ENCODE measurements around the gene RABGAP1L. TPM values are rescaled to one million over a fixed set of nuclear protein-coding genes. Genes with fewer than 3 reads are reported as not detected.

RABGAP1L gene
- total RNA-seq, 6 donors from 2014 or later = 41.3 to 229 (median 85.3) TPM

- no peak for DNase-seq
- Histone ChIP-seq H3K4me3 (no peak overlapping the region), H3K27me3 (no peaks in the 10 kb centered on the region), H3K27ac (no peak overlapping the region), H3K4me1 (peaks cover 21 to 39% (median 29%) of the 10 kb centered on the region in 4 donors), H3K36me3 (peaks cover 1 to 36% (median 8%) of the 10 kb centered on the region in 4 donors), H3K9me3 (no peaks in the 10 kb centered on the region)
- WGBS, 2 donors = 70 to 75% methylated on average over 2 of the region's 2 CpGs
- TF ChIP-seq POLR2AphosphoS5 (IDR thresholded peaks at IDR 0.05) (no peak), POLR2A (IDR thresholded peaks at IDR 0.05) (no peak), CTCF (IDR thresholded peaks at IDR 0.05) (no peak), EP300 (IDR thresholded peaks at IDR 0.05) (no peak)
- no peak for ATAC-seq (ENCODE audit: low FRiP score in 2 of 2)
Observed at GRCh38 chr1:175003521-175003920, 844.2 kb downstream of the RABGAP1L start.

- DNase-seq (no peak), ATAC-seq (ENCODE audit: low FRiP score in 2 of 2) (no peak)
- Histone ChIP-seq H3K36me3 (peaks cover 6 to 52% (median 15%) of the 10 kb centered on the region in 4 donors), H3K27ac (no peak overlapping the region), H3K9me3 (no peaks in the 10 kb centered on the region), H3K4me1 (peaks cover 25 to 39% (median 25%) of the 10 kb centered on the region in 4 donors), H3K4me3 (no peak overlapping the region), H3K27me3 (no peaks in the 10 kb centered on the region)
- TF ChIP-seq POLR2A (IDR thresholded peaks at IDR 0.05) = no peak
- 90 to 93% methylated on average over 8 of the region's 8 CpGs for WGBS, 2 donors
Observed at GRCh38 chr1:175005085-175005783, 845.9 kb downstream of the RABGAP1L start.

- WGBS, 2 donors = 72 to 76% methylated on average over 10 of the region's 10 CpGs
- Histone ChIP-seq H3K9me3 (no peaks in the 10 kb centered on the region), H3K27me3 (no peaks in the 10 kb centered on the region), H3K27ac (peak overlapping the region in 2 of 4 donors; percentile 38 to 57), H3K36me3 (peaks cover 11 to 95% (median 46%) of the 10 kb centered on the region in 4 donors), H3K4me1 (peaks cover 0 to 4% (median 1%) of the 10 kb centered on the region in 4 donors), H3K4me3 (no peak overlapping the region)
- DNase-seq (no peak), ATAC-seq (ENCODE audit: low FRiP score in 2 of 2) (no peak)
- TF ChIP-seq POLR2A (IDR thresholded peaks at IDR 0.05) = no peak
- no peak for TF ChIP-seq EP300 (IDR thresholded peaks at IDR 0.05)
- no peak for TF ChIP-seq POLR2AphosphoS5 (IDR thresholded peaks at IDR 0.05)
- no peak for TF ChIP-seq CTCF (IDR thresholded peaks at IDR 0.05)
Observed at GRCh38 chr1:175009532-175009931, 850.2 kb downstream of the RABGAP1L start.

GRCh38 chr1:175013445-175013844 lies 854.1 kb downstream of the RABGAP1L start:
- Histone ChIP-seq H3K36me3 (peaks cover 19 to 99% (median 67%) of the 10 kb centered on the region in 4 donors), H3K9me3 (no peaks in the 10 kb centered on the region), H3K27me3 (no peaks in the 10 kb centered on the region), H3K4me3 (no peak overlapping the region), H3K27ac (no peak overlapping the region), H3K4me1 (peaks cover 0 to 4% (median 1%) of the 10 kb centered on the region in 4 donors)
- DNase-seq (no peak), ATAC-seq (ENCODE audit: low FRiP score in 2 of 2) (no peak)
- no peak for TF ChIP-seq POLR2A (IDR thresholded peaks at IDR 0.05)
- TF ChIP-seq CTCF (IDR thresholded peaks at IDR 0.05) = no peak
- TF ChIP-seq EP300 (IDR thresholded peaks at IDR 0.05) = no peak
- TF ChIP-seq POLR2AphosphoS5 (IDR thresholded peaks at IDR 0.05) = no peak
- WGBS, 2 donors = 81 to 89% methylated on average over 1 of the region's 1 CpG

GRCh38 chr1:175015243-175015642 lies 855.9 kb downstream of the RABGAP1L start:
- no peak for DNase-seq
- peaks cover 0 to 1% (median 0%) of the 10 kb centered on the region in 4 donors for H3K4me1 ChIP-seq
- H3K9me3 ChIP-seq = no peaks in the 10 kb centered on the region
- peak overlapping the region in 1 of 4 donors; percentile 2 for H3K27ac ChIP-seq
- WGBS, 2 donors = 86 to 95% methylated on average over 4 of the region's 4 CpGs
- ATAC-seq (ENCODE audit: low FRiP score in 2 of 2) = no peak
- TF ChIP-seq EP300 (IDR thresholded peaks at IDR 0.05) = no peak
- no peak for TF ChIP-seq CTCF (IDR thresholded peaks at IDR 0.05)
- TF ChIP-seq POLR2AphosphoS5 (IDR thresholded peaks at IDR 0.05) = no peak
- no peak for TF ChIP-seq POLR2A (IDR thresholded peaks at IDR 0.05)
- no peak overlapping the region for H3K4me3 ChIP-seq
- peaks cover 14 to 87% (median 61%) of the 10 kb centered on the region in 4 donors for H3K36me3 ChIP-seq
- no peaks in the 10 kb centered on the region for H3K27me3 ChIP-seq
